Mammary epithelial cell (primary cell): ENCODE results near the gene MPST.

Source experiments
- EZH2 ChIP-seq: IDR thresholded peaks from 2 replicates; pipeline ENCODE4 v1.6.1; 2012; ENCODE audit warnings: low read length, inconsistent platforms, borderline replicate concordance
- TF ChIP-seq, protein P1 (sequence below), 2 donors: IDR thresholded peaks in 1 of 2; conservative IDR thresholded peaks in 1 of 2; 2 replicates each; pipeline ENCODE4 v1.5.1; 2011 to 2012; ENCODE audit warnings: inconsistent platforms in 2 of 2, low read length in 2 of 2, mild to moderate bottlenecking in 2 of 2, control low read depth in 1 of 2, low read depth in 1 of 2; ENCODE audit not compliant: insufficient read depth in 1 of 2; ENCODE audit errors: extremely low read depth in 1 of 2

DNA sequence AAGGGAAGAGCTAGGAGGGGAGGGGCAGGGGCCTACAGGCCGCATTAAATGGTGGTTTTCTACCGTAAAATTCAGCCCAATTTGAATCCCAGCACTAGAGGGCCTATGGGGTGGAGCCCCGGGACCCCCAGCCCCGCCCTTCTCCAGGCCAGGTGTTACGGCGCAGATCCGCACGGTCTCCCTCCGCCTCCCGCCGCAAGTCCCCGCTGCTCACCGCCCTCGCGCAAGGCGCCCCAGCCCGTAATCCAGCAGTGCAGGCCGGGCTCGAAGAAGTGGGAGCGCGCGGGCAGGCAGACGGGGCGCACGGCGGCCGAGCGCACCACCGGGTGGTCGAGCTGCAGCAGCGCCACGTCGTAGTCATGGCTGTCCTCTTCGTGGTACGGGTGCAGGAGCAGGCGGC, 49.3 kb downstream of the MPST start:
- TF ChIP-seq EZH2, result no peak
- TF ChIP-seq, protein P1, sequence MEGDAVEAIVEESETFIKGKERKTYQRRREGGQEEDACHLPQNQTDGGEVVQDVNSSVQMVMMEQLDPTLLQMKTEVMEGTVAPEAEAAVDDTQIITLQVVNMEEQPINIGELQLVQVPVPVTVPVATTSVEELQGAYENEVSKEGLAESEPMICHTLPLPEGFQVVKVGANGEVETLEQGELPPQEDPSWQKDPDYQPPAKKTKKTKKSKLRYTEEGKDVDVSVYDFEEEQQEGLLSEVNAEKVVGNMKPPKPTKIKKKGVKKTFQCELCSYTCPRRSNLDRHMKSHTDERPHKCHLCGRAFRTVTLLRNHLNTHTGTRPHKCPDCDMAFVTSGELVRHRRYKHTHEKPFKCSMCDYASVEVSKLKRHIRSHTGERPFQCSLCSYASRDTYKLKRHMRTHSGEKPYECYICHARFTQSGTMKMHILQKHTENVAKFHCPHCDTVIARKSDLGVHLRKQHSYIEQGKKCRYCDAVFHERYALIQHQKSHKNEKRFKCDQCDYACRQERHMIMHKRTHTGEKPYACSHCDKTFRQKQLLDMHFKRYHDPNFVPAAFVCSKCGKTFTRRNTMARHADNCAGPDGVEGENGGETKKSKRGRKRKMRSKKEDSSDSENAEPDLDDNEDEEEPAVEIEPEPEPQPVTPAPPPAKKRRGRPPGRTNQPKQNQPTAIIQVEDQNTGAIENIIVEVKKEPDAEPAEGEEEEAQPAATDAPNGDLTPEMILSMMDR (conservative IDR thresholded peaks at IDR 0.05 in 1 of 2, IDR thresholded peaks at IDR 0.05 in 1 of 2; ENCODE audit: extremely low read depth in 1 of 2, insufficient read depth in 1 of 2, low read depth in 1 of 2, low read length in 2 of 2), result no peak
